HepG2 (cell line): ENCODE data around the gene PLLP. TPM values are rescaled to one million over a fixed set of nuclear protein-coding genes. Genes with fewer than 3 reads are reported as not detected.
A peak's percentile ranks its signal among the peaks of the same experiment; 100 is the strongest.

Source experiments
- ASH2L ChIP-seq: fragments of 300-600, 200-600 bp; sonication (generic); IDR thresholded peaks from 2 replicates; pipeline ENCODE4 v1.7.0; 2017; ENCODE audit warnings: low read depth, mild to moderate bottlenecking, moderate library complexity, mixed read lengths, low read length; ENCODE audit not compliant: insufficient read length
- BORCS8-MEF2B ChIP-seq: sonication (generic); formaldehyde crosslinking; IDR thresholded peaks from 2 replicates; pipeline ENCODE4 v1.8.0; 2022; ENCODE audit warnings: mild to moderate bottlenecking, missing genetic modification reagents
- GZF1 ChIP-seq: sonication (generic); formaldehyde crosslinking; IDR thresholded peaks from 2 replicates; pipeline ENCODE4 v1.5.1; 2020; ENCODE audit warnings: mild to moderate bottlenecking, missing genetic modification reagents
- IRF9 ChIP-seq: sonication (generic); formaldehyde crosslinking; IDR thresholded peaks from 2 replicates; pipeline ENCODE4 v1.8.0; 2022; ENCODE audit warnings: missing genetic modification reagents, mild to moderate bottlenecking, borderline replicate concordance
- NFE2 ChIP-seq: sonication (generic); formaldehyde crosslinking; IDR thresholded peaks from 2 replicates; pipeline ENCODE4 v1.4.0; 2020; ENCODE audit warnings: missing genetic modification reagents
- NFYC ChIP-seq: IDR thresholded peaks from 2 replicates; pipeline ENCODE4 v1.6.1; 2016; ENCODE audit warnings: missing genetic modification reagents, missing compliant biosample characterization
- PRDM4 ChIP-seq: sonication (generic); formaldehyde crosslinking; IDR thresholded peaks from 2 replicates; pipeline ENCODE4 v1.9.0; 2021; ENCODE audit warnings: missing genetic modification reagents, borderline replicate concordance
- REL ChIP-seq: sonication (generic); formaldehyde crosslinking; conservative IDR thresholded peaks from 2 replicates; pipeline ENCODE4 v1.8.0; 2022; ENCODE audit warnings: mild to moderate bottlenecking, missing genetic modification reagents, moderate library complexity
- RFX5 ChIP-seq: IDR thresholded peaks from 2 replicates; pipeline ENCODE4 v1.6.1; 2011; ENCODE audit warnings: low read depth, low read length, improper control_type of control experiment
- SNAI1 ChIP-seq: sonication (generic); formaldehyde crosslinking; IDR thresholded peaks from 2 replicates; pipeline ENCODE4 v1.5.0; 2020; ENCODE audit warnings: mild to moderate bottlenecking, missing genetic modification reagents, borderline replicate concordance
- TFAP4 ChIP-seq: sonication (generic); IDR thresholded peaks from 2 replicates; pipeline ENCODE4 v1.6.1; 2016; ENCODE audit warnings: low read depth, borderline replicate concordance
- ZBTB26 ChIP-seq: IDR thresholded peaks from 2 replicates; pipeline ENCODE4 v1.6.1; 2016; ENCODE audit warnings: missing compliant biosample characterization, missing genetic modification reagents, borderline replicate concordance
- ZMYM3 ChIP-seq: sonication (generic); formaldehyde crosslinking; IDR thresholded peaks from 2 replicates; pipeline ENCODE4 v1.5.1; 2020; ENCODE audit warnings: mild to moderate bottlenecking, missing genetic modification reagents
- ZNF253 ChIP-seq: sonication (generic); formaldehyde crosslinking; IDR thresholded peaks from 2 replicates; pipeline ENCODE4 v1.8.0; 2022; ENCODE audit warnings: mild to moderate bottlenecking, missing genetic modification reagents, borderline replicate concordance
- ZNF317 ChIP-seq: sonication (generic); formaldehyde crosslinking; IDR thresholded peaks from 2 replicates; pipeline ENCODE4 v1.5.0; 2020; ENCODE audit warnings: mild to moderate bottlenecking, missing genetic modification reagents
- ZNF75D ChIP-seq: sonication (generic); formaldehyde crosslinking; IDR thresholded peaks from 2 replicates; pipeline ENCODE4 v1.8.1; 2023; ENCODE audit warnings: missing genetic modification reagents, mild to moderate bottlenecking, borderline replicate concordance
- ZNF766 ChIP-seq: sonication (generic); formaldehyde crosslinking; IDR thresholded peaks from 2 replicates; pipeline ENCODE4 v1.5.0; 2020; ENCODE audit warnings: missing genetic modification reagents, borderline replicate concordance
- ZSCAN30 ChIP-seq: sonication (generic); formaldehyde crosslinking; IDR thresholded peaks from 2 replicates; pipeline ENCODE4 v1.5.0; 2020; ENCODE audit warnings: mild to moderate bottlenecking, missing genetic modification reagents
- polyA plus RNA-seq, 8 experiments: library from polyadenylated mRNA; depleted of rRNA in 3 of 8; stranded (reverse) in 7 of 8; unstranded in 1 of 8; fragments of >200 nt; fragmentation: Illumina TruSeq in 4 of 8; extraction: Trizol in 4 of 8; gene quantifications; 2 replicates each; pipeline versions ENCODE4 v1.2.1 to v1.2.3, GENCODE V29; 2011 to 2016; ENCODE audit warnings: low read depth in 4 of 8, missing spikeins in 1 of 8, mixed read lengths in 1 of 8; ENCODE audit not compliant: insufficient read depth in 1 of 8
- total RNA-seq, 5 experiments: library from RNA; depleted of rRNA; stranded (reverse); fragments of >200 nt; fragmentation: Illumina TruSeq; extraction: Trizol; gene quantifications; 2 replicates each; pipeline ENCODE4 v1.2.3, GENCODE V29; 2016; ENCODE audit warnings: low read depth in 1 of 5
- TF ChIP-seq, protein P1 (sequence below): sonication (generic); formaldehyde crosslinking; IDR thresholded peaks from 2 replicates; pipeline ENCODE4 v1.4.0; 2020; ENCODE audit warnings: missing genetic modification reagents, mild to moderate bottlenecking, borderline replicate concordance
- TF ChIP-seq, protein P2 (sequence below): sonication (generic); formaldehyde crosslinking; IDR thresholded peaks from 2 replicates; pipeline ENCODE4 v1.5.1; 2020; ENCODE audit warnings: missing genetic modification reagents, mild to moderate bottlenecking, borderline replicate concordance

PLLP gene
- total and polyA plus RNA-seq, 2 of the 13 experiments (the other 11 are each of a cell fraction or from before 2014, with no cell fraction given): 60.6 to 127 TPM

- 0 out of 2 replicates have a peak, but pooled peaks have one; percentile 25 for TF ChIP-seq ZNF317 (CRISPR knock-in tag)
- TF ChIP-seq ZMYM3 (CRISPR knock-in tag): peak; percentile 90
- TF ChIP-seq REL (CRISPR knock-in tag): no peak
- no peak for TF ChIP-seq NFYC
- TF ChIP-seq GZF1: no peak
- no peak for TF ChIP-seq RFX5
- TF ChIP-seq ZNF75D: no peak
- TF ChIP-seq SNAI1 (CRISPR knock-in tag): 0 out of 2 replicates have a peak, but pooled peaks have one; percentile 40
- no peak for TF ChIP-seq TFAP4
- TF ChIP-seq, protein P1, sequence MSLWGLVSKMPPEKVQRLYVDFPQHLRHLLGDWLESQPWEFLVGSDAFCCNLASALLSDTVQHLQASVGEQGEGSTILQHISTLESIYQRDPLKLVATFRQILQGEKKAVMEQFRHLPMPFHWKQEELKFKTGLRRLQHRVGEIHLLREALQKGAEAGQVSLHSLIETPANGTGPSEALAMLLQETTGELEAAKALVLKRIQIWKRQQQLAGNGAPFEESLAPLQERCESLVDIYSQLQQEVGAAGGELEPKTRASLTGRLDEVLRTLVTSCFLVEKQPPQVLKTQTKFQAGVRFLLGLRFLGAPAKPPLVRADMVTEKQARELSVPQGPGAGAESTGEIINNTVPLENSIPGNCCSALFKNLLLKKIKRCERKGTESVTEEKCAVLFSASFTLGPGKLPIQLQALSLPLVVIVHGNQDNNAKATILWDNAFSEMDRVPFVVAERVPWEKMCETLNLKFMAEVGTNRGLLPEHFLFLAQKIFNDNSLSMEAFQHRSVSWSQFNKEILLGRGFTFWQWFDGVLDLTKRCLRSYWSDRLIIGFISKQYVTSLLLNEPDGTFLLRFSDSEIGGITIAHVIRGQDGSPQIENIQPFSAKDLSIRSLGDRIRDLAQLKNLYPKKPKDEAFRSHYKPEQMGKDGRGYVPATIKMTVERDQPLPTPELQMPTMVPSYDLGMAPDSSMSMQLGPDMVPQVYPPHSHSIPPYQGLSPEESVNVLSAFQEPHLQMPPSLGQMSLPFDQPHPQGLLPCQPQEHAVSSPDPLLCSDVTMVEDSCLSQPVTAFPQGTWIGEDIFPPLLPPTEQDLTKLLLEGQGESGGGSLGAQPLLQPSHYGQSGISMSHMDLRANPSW (CRISPR knock-in tag): no peak
- TF ChIP-seq, protein P2, sequence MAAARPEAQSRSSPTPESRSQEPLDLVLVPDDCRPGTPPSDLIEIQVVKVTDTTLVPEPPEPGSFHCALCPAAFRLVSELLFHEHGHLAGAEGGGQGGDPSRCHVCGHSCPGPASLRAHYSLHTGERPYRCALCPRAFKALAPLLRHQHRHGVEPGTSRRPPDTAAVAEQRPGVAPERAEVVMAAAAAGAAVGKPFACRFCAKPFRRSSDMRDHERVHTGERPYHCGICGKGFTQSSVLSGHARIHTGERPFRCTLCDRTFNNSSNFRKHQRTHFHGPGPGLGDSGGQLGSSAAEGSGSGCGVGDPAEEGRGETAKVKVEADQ (CRISPR knock-in tag): no peak
- TF ChIP-seq ZNF766 (CRISPR knock-in tag): no peak
- TF ChIP-seq ZSCAN30 (CRISPR knock-in tag): no peak
- no peak for TF ChIP-seq PRDM4 (CRISPR knock-in tag)
- TF ChIP-seq NFE2 (CRISPR knock-in tag): no peak
- TF ChIP-seq ZBTB26: no peak
- TF ChIP-seq IRF9 (CRISPR knock-in tag): peak; percentile 49; the same call in 1 of the 2 replicates
- no peak for TF ChIP-seq BORCS8-MEF2B (CRISPR knock-in tag)
- no peak for TF ChIP-seq ASH2L
- TF ChIP-seq ZNF253 (CRISPR knock-in tag): no peak
These were observed 13.4 kb upstream of the PLLP start (continued) for GRCh38 chr16:57297856-57298255.
